GM10847 (cell line): ENCODE measurements around the gene ZNF175.

Source experiments
- POLR2A ChIP-seq: IDR thresholded peaks from 2 replicates; pipeline ENCODE4 v1.6.1; 2011; ENCODE audit not compliant: insufficient read length; ENCODE audit errors: extremely low read depth

Gene ZNF175

GRCh38 chr19:51566489-51567100 is 4.5 kb upstream of the ZNF175 start:
- no peak for TF ChIP-seq POLR2A

- TF ChIP-seq POLR2A, result no peak
Observed at GRCh38 chr19:51567583-51567982, 3.5 kb upstream of the ZNF175 start.

GRCh38 chr19:51568456-51568855 is 2.6 kb upstream of the ZNF175 start:
- no peak for TF ChIP-seq POLR2A

GRCh38 chr19:51571599-51571998 is 516 bp downstream of the ZNF175 start:
- no peak for TF ChIP-seq POLR2A

GRCh38 chr19:51572410-51572809 is 1.3 kb downstream of the ZNF175 start:
- no peak for TF ChIP-seq POLR2A

- TF ChIP-seq POLR2A, result no peak
Observed at GRCh38 chr19:51572908-51573307, 1.8 kb downstream of the ZNF175 start.

- TF ChIP-seq POLR2A, result no peak
Observed at GRCh38 chr19:51573331-51573730, 2.2 kb downstream of the ZNF175 start.

- TF ChIP-seq POLR2A, result no peak
Observed at GRCh38 chr19:51576850-51577249, 5.8 kb downstream of the ZNF175 start.

GRCh38 chr19:51586103-51586728 is 15.1 kb downstream of the ZNF175 start:
- TF ChIP-seq POLR2A, result no peak

- no peak for TF ChIP-seq POLR2A
Observed at GRCh38 chr19:51586799-51587198, 15.7 kb downstream of the ZNF175 start.

GRCh38 chr19:51587264-51588191 is 16.4 kb downstream of the ZNF175 start:
- TF ChIP-seq POLR2A, result no peak

GRCh38 chr19:51589511-51589910 is 18.4 kb downstream of the ZNF175 start:
- no peak for TF ChIP-seq POLR2A

- no peak for TF ChIP-seq POLR2A
Observed at GRCh38 chr19:51590441-51590840, 19.4 kb downstream of the ZNF175 start.

- TF ChIP-seq POLR2A, result no peak
Observed at GRCh38 chr19:51592521-51592920, 21.4 kb downstream of the ZNF175 start.

GRCh38 chr19:51593138-51593890 is 22.2 kb downstream of the ZNF175 start:
- no peak for TF ChIP-seq POLR2A
